Limb (tissue), 2 donors: ENCODE measurements around the gene RNF144A.

ENCODE experiments used
- DNase-seq, 2 donors: peaks; one replicate each; pipeline ENCODE4 v3.0.0-alpha.2; 2016; ENCODE audit errors: extremely low spot score in 2 of 2

Gene RNF144A

DNA sequence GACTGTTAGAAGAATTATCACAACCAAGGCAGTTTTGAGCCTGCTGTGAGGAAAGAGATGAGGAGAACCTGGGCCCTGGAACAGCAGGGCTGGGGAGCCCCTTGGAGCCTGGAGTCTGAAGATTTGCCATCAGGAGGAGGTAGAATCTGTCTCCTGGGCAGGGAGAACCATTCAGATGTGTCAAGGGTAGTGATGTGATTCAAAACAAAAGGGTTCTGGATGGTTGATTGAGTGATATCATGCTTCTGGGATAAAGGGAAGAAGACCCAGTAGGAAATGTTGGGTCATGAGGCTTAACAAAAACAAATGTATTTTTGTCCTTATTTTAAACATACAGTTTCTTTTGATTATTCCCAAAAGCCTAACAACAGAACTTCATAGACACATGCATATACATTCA lies 28.6 kb downstream of the RNF144A start:
- DNase-seq: no peak

DNA sequence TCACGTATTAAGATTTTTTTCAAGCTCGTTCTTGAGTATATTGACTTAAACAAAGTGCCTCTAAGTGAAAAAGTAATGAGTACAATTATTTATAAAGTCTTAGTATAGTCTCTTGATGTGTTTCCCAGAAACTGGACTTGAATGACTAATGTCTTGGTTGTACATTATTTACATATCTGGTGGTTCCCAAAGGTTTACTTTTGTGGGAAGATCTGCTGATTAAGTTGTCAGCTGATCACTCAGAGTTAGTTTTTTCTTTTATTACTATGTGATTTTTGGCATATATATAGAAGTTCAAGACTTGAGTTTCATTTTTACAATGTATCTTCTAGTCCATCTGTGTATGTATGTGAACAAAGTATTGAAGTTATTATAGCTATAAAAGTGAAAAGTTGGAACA lies 29.5 kb downstream of the RNF144A start:
- DNase-seq: no peak

DNA sequence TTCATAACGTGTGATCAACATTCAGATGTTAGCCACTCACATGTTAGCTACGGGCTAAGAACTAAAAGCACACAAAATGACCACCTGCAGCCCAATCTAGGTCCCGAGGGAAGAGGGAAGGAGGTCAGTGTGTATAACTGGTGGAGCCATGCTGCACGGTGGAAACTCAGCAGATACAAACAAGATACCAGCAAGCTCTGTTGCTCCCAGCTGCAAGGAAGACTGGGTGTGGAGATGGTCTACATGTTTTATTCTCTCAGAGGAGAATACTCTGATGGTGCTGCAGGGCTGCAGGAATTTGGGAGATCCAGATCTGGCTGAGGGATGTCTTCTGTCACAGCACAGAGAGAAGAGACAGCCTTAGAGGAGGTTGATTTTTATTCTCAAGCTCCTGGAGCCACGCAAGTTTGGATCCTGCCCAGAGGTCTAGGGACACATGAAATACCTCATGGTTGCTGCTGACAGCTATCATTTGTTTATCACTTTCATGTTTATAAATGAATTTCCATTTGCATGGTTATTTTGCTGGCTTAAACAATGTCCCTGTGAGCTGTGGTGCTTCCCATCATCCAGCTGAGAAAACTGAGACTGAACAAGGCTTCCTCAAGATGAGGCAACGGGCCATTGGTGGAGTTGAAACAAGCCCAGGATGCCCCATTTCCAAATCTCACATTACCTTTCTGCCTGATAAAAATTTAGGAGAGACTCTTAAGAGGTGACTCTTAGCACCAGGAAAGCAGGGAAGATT lies 30.9 kb downstream of the RNF144A start:
- no peak for DNase-seq

DNA sequence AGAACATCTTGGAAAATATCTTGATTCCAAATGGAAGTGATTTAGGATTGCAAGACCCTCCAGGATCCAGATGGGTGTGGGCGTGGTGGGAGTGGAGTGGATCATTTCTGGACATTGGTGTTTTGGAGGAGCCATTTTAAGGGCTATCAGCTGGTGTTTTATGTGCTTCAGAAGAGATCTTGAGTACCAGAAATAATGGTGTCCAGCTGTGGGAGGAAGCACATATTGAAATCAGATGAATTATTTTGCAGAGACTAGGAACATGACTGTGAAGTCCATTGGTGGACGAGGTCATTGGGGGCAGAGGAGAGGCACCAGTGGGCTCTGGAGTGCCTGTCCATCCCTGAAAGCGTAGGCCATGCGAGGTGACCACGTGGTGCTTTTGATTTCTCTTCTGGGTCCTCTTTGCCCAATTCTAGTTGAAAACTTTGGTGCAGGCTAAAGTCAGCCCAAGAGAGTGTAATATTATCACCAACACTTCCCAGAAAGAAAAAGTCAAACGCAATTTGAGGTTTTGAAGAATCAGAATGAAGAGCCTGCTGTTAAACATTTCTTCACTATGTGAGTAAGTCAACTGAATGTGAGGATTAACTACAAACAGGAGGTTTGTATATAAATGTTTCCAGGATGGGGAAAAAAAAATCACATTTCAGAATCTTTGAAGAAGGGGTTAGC lies 31.6 kb downstream of the RNF144A start:
- DNase-seq: no peak

DNA sequence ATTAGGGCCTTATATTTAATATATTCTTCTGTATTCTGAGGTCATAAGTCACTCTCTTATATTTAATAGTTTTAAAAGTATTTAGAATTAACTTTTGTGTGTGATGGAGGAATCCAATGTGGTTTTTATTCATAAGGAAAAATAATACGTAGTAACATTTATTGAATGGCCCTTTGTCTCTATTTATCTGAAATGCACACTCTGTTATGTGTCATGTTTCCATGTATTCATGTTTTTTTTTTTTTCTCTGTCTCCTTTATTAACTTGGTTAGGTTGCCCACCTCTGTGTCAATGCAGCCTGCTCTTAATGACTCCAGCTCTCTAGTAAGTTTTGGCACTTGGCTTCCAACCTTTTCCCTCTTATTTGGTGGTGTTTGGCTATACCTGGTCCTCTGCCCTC lies 33.8 kb downstream of the RNF144A start:
- DNase-seq: no peak

DNA sequence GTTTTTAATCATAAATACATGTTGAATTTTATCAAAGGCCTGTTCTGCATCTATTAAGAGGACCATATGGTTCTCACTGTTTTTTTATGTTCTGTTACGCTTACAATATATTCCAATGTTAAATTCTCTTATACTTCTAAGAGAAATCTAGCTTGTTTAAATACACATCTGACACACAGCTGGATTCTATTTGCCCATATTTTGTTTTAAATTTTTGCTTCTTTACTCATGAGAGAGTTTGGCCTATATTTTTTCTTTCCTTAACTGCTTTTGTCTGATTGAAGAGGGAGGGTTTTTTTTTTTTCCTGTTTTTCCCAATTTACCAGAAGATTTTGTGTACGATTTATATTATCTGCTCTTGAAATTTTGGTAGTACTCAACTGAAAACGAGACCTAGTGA lies 34.9 kb downstream of the RNF144A start:
- DNase-seq: peak in 1 of 2 donors; percentile 23

DNA sequence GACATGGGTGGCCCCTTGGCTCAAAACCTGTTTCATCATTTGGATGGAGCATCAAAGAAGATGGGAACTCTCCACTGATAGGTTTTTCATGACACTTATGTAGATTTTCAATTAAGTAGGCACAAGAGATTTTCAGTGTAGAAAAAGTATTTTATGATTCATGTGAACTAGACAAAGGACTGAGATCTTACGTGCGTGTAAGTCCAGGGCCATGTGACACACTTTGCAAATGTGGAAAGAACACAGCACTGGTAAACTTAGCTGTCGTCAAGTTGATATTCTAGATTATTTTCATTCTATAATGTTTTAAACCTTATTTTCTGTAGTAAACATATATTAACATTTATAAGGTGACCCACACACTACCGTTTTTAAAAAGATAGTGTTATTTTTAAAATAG lies 37.4 kb downstream of the RNF144A start:
- no peak for DNase-seq

DNA sequence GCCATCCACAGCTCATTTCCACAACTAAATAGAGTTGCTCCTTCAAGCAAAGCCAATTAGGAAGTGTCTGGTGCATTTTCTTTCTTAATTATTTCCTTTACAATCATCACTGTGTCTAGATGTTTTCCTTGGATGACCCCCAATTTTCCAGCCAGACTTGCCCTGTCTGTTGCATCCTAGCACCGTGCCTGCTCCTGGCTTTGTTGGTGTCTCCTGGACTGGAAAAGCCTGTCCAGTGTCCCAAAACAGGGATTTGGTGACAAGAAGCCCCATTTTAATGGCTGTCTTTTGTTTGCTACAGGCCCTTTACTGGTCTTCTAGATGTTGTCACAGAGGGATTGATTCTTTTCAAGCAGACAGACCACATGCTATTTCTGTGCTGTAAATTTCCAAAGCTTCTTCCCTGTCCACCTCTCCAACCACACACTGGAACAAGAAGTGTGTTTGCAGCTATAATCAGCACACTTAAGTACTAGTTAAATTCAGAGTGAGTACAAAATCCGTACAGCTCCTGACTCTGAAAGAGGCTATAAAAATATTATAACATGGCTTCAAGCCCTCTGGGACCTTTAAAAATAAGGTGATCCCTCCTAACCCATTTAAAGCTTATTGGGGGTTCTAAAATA lies 38.4 kb downstream of the RNF144A start:
- no peak for DNase-seq

DNA sequence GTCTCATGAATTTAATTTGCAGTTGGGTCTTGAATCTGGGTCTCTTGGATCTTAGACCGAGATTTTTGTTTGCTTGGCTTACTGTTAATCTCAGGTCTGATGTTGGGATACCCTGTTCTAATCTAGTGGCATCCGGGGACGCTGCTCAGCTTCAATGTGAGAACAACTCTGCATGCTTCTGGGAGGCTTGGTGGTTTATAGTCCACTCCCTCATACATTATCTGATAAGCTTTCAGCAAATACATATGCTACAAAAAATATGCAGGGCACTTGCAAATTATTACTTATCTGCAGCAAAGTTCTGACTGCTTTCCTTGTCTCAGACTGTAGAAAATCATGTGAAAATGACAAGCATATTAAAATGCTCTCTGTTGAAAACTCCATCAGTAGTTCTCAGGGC lies 39.4 kb downstream of the RNF144A start:
- DNase-seq: no peak

DNA sequence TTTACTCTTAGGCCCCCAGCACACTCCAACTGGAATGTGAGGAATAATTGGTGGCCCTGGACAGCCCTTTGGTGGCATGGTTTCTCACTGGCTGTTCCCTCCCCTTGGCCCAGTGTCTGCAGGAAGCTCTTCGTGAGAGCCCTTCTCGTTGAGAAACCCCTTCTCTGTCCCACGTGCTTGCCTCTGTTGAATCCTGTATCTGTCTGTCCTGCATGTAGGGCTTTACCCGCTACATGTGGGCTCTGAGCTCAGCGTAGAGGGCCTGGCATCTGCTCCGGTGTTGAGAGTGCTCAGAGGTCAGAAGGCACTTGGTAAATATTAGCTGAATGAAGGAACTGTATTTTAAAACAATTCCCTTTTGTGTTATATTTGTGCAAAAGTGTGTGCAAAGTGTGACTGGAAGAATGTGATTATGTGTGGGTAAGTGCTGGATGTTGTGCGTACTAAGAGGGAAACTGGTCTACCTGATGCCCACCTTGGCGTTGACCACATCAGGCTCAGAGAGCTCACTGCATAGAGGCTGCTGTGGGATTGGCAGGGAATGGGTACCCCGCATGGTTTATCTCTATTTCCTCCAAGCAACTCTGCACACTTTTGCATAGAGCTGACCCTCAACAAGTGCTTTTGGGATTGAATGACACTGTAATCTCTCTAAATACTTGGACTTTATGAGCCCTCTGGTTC lies 40.0 kb downstream of the RNF144A start:
- DNase-seq: no peak

DNA sequence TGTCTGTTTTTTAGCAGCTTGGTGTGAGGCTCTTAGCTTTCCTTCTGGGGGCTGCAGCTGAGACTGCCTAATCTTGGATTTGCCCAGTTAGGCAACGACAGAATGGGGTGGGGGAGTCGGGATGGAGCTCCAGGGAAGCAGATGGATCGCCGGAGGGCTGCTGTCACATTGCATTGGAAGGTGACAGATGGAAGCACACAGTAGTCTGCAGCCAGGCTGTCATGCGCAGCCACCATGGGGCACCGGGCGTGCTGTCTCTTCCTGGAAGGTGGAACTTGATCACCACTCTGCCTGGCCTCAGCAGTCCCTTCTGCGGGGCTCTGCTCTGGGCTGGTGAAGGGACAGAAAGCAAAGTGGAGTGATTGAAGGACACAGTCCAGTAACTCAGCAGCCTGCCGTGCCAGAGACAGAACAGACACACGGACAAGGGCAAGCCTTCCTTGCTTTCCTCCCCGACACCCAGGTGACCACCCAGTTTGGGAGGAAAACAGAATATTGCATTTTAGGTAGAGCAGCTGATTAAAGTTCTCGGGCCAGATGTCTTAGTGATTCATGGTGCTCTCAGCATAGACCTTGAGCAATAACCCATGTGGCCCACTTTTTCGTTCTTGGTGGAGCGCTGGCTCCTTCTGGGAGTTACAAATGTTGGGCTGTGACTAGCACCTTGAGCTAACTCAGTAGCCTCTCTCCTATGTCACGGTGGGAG lies 40.9 kb downstream of the RNF144A start:
- DNase-seq: peak in 1 of 2 donors; percentile 39

DNA sequence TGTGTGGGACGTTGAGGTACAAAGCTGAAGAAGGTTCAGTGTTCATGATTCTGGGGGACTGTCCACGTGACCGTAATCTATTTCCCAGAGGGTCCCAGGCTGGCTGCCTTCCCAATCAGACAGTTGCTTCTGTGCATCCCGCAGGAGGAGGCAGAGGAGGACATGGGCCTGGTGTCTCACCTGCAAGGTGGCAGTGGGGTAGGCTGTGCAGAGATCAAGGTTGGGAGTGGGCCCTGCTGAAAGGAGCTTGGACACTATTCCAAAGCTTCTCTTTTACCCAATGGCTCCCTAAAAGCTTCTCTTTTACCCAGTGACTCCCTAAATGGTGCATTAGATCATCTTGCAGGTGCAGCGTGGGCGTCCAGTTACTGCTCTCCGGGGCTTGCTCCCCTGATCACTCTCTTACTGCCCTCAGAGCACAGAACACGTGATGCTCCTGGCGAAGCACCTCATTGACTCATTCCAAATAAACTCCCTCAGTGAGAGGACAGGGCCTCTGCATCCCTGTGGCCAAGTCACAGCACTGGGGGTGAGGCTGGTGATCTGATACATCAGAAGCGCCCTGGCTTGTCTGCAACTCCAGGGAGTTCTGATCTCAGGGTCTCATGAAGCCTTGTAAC lies 41.5 kb downstream of the RNF144A start:
- DNase-seq: no peak

DNA sequence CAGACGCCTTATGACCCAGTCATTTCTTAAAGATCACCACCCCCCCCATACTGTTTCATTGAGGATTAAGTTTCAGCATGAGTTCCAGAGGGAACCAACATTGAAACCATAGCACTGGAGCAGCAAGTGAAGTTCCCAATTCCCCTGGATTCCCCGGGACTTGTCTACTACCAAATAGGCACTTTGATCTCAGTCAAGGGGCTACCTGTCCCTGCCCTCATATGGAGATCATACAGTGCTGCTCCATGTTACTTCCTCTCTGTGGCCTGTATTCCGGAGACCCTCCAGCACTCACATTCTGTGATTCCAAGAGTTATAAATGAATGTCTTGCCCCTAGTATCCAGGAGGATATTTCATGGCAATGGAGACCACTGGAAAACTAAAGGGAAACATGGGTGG lies 42.5 kb downstream of the RNF144A start:
- DNase-seq: no peak

DNA sequence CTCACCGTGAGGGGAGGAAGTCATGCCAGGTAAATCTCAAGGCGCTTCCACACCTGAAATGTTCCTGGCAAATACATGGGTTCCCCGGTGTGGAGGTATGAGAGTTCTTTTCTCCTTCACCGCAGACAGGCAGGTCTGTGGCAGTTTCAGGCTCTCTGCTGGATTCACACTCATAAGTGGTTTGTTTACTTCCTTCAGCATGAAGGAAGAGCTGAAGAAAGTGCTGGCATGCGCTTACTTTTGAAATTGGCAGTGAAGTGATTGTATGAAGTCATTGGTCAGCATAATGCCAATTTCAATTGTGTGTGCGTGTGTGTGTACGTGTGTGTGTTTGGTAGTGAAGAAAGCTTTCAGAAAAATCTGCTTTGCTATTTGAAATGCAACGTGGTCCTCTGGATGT lies 43.4 kb downstream of the RNF144A start:
- DNase-seq: peak in 1 of 2 donors; percentile 64

DNA sequence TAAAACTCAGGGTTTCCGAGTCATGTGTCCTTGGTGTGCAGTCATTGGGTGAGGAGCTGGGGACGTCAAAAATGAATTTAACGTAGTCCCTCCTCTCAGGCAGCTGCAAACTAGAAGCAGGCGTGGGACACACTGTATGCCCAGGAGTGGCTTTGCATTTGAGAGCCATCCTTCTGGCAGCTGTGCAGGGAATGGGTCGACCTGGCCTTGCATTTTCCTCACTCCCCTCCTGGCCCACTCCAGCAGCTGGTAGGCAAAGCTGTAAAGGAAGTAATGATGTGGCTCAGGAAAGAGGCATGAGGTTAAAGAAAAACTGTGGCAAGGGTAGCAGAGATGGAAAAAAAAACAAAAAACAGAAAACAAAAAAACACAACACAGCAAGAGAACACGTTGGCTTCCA lies 46.5 kb downstream of the RNF144A start:
- no peak for DNase-seq

DNA sequence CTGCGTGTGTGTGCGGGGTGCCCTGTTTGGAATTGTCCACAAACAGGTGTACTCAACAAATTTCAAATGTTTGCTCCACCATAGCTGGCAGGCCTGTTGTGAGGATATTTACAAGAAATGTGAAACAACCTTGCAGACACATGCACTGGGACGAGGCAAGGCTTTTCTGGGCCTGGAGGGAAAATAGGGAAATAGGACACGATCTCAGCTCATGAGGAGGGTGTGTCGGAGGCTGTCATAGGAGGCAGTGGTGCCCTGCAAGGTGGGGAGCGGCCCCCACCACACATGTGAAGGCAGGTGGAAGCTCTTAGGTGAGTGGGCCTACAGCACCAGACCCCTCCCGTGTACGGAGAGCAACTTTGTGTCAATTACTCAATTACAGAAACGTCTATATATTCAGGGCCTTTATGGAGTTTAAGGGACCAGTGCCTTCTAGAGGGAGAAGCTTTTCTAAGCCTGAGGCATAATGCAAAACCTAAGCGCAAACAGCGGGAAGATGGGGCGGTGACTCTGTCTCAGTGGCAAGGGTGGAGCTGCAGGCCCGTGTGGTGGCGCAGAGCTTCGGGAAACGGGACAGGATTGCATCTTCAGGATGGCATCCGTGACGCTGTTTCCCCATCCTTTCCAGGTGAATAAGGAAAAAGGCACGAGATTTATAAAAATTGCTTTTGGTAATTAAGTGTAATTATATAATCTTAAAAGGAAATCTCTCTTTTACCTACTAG lies 48.0 kb downstream of the RNF144A start:
- DNase-seq: no peak

DNA sequence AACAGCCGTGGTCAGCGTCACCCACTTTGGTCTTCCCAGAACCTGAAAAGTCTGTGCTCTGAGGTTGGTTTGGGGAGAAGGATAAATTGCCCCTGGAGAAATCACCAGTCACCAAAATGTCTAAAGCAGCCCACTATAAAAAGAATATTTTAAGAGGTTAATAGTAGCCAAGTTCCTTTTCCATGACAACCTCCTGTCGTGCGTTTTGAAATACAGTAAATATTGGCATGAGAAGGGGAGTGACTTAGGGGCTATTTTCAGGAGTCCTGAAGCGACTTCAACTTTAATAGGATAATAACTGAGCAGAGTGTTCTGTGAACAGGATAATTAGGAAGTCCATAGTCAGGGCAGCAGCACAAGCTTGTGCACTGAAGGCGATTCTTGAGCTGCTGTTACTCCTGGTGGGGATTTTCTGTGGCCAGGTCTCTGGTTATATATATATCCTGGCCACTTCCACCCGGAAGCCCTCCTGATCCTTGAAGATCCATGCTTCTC lies 49.3 kb downstream of the RNF144A start:
- DNase-seq: no peak

DNA sequence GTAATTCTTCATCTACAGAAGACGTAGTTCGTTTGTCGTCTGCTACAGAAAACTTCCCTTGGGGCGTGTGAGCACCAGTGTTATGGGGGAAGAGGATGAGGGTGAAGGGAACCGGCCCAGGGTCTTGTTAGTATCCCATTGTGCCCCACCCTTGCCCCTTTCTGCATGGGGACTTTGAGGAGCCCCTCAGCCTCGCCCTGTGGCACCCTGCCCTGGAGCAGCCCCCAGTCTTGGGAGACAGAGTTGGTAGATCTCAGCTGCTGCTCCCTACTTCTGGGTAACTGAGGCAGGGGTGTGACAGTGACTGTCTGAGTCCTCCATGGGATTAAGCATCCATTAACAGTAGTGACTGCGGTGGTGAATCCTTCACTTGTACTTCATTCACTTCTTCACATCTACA lies 50.1 kb downstream of the RNF144A start:
- no peak for DNase-seq

DNA sequence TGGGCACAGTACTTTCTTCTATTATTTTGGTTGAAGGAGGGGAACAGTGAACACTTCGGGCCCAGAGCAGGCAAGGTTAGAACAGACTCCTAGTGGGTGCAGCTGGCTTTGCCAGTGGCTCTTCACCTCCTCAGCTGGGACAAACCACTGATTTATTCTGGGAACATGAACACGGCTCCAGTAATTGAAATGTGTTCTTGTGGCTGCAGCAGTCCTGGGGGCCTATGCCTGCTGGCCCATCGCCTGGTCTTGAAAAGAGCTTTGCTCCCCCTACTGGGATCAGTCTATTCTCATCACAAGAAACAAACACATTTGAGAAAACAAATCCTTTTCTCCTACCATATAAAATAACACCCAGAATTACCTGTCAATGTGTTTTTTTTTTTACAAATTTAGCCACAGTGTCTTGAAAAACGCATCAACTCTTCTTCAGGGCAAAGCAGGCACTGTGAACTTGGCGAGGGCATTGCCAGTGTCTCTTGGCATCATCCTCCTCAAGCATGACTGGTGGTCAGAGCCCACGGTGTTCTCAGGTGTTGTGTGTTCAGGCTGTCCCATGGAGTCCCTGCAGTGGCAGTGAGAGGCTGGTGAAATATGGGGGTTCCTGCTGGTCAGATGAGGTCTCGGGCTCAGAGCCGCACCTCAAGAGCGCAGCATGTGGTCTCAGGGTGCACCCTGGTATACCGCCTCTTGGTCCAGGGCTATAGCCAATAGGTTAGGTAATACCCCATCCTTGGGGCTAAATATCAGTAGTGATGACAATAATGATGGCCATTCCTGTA lies 51.3 kb downstream of the RNF144A start:
- peak in 1 of 2 donors; percentile 54 for DNase-seq
